ENCODE results near the gene C19orf33. TPM values are rescaled to one million over a fixed set of nuclear protein-coding genes. Genes with fewer than 3 reads are reported as not detected.

Gene C19orf33
- total RNA-seq, 1 experiment from 2014 or later = 100 TPM

- TSS peak; percentile 10 for BruUV-seq (replicated peaks)
- Histone ChIP-seq H4K20me1 (ENCODE audit: insufficient read depth) (no peaks in the 10 kb centered on the region), H3K9me3 (ENCODE audit: insufficient read depth, low read depth) (no peaks in the 10 kb centered on the region), H3K36me3 (ENCODE audit: low read depth) (no peaks in the 10 kb centered on the region), H3F3A (ENCODE audit: insufficient read depth, low read depth) (no peaks in the 10 kb centered on the region), H3K27me3 (ENCODE audit: insufficient read depth, low read depth) (no peaks in the 10 kb centered on the region), H3K4me3 (no peak overlapping the region), H3K4me2 (no peak overlapping the region), H3K27ac (no peak overlapping the region), H3K79me2 (ENCODE audit: low read depth) (no peaks in the 10 kb centered on the region), H3K9me2 (ENCODE audit: insufficient read depth) (no peaks in the 10 kb centered on the region), H2AFZ (no peak overlapping the region), H3K4me1 (replicated peaks; ENCODE audit: insufficient read depth) (no peaks in the 10 kb centered on the region)
- DNase-seq = no peak
- TF ChIP-seq EZH2 (IDR thresholded peaks at IDR 0.05; ENCODE audit: low read depth) (no peak), CTCF (conservative IDR thresholded peaks at IDR 0.05) (no peak)
- CTCF ChIA-PET = interaction anchor here (0.6 kb wide), 1 partner anchor 97 kb away, joined by 5 read pairs; no protein-coding TSS in a partner anchor
- POLR2A ChIA-PET (ENCODE audit: unreplicated experiment) = no interaction called here
- intact Hi-C loops (cut with micrococcal nuclease; ENCODE audit: unreplicated experiment) = no loop called here
Measured at GRCh38 chr19:38329651-38330050, 25.6 kb downstream of the C19orf33 start.

- Histone ChIP-seq H2AFZ (no peak overlapping the region), H3K9me2 (ENCODE audit: insufficient read depth) (no peaks in the 10 kb centered on the region), H4K20me1 (ENCODE audit: insufficient read depth) (no peaks in the 10 kb centered on the region), H3K9me3 (ENCODE audit: insufficient read depth, low read depth) (no peaks in the 10 kb centered on the region), H3K36me3 (ENCODE audit: low read depth) (no peaks in the 10 kb centered on the region), H3F3A (ENCODE audit: insufficient read depth, low read depth) (peaks cover 3% of the 10 kb centered on the region; the same call in 1 of the 2 replicates), H3K27me3 (ENCODE audit: insufficient read depth, low read depth) (no peaks in the 10 kb centered on the region), H3K79me2 (ENCODE audit: low read depth) (no peaks in the 10 kb centered on the region), H3K4me1 (replicated peaks; ENCODE audit: insufficient read depth) (no peaks in the 10 kb centered on the region), H3K4me3 (no peak overlapping the region), H3K4me2 (no peak overlapping the region), H3K27ac (no peak overlapping the region)
- TF ChIP-seq EZH2 (IDR thresholded peaks at IDR 0.05; ENCODE audit: low read depth) (no peak), CTCF (conservative IDR thresholded peaks at IDR 0.05) (no peak)
- no peak for DNase-seq
- POLR2A ChIA-PET (ENCODE audit: unreplicated experiment) = no interaction called here
- BruUV-seq (replicated peaks) = no TSS peak
- CTCF ChIA-PET = interaction anchor here (0.6 kb wide), 1 partner anchor 88 kb away, joined by 3 read pairs; no protein-coding TSS in a partner anchor
- intact Hi-C loops (cut with micrococcal nuclease; ENCODE audit: unreplicated experiment) = no loop called here
Measured at GRCh38 chr19:38331728-38332127, 27.7 kb downstream of the C19orf33 start.

GRCh38 chr19:38333245-38333644 lies 29.2 kb downstream of the C19orf33 start:
- BruUV-seq (replicated peaks) = no TSS peak

More at GRCh38 chr19:38333245-38333644, 29.2 kb downstream of the C19orf33 start:
- Histone ChIP-seq H2AFZ (no peak overlapping the region), H3K9me2 (ENCODE audit: insufficient read depth) (no peaks in the 10 kb centered on the region), H4K20me1 (ENCODE audit: insufficient read depth) (no peaks in the 10 kb centered on the region), H3K4me1 (replicated peaks; ENCODE audit: insufficient read depth) (peaks cover 5% of the 10 kb centered on the region), H3K79me2 (ENCODE audit: low read depth) (no peaks in the 10 kb centered on the region), H3K9me3 (ENCODE audit: insufficient read depth, low read depth) (no peaks in the 10 kb centered on the region), H3F3A (ENCODE audit: insufficient read depth, low read depth) (peaks cover 7% of the 10 kb centered on the region; the same call in 1 of the 2 replicates), H3K4me3 (no peak overlapping the region), H3K27me3 (ENCODE audit: insufficient read depth, low read depth) (no peaks in the 10 kb centered on the region), H3K4me2 (no peak overlapping the region), H3K27ac (no peak overlapping the region), H3K36me3 (ENCODE audit: low read depth) (no peaks in the 10 kb centered on the region)
- CTCF ChIA-PET = no interaction called here
- POLR2A ChIA-PET (ENCODE audit: unreplicated experiment) = no interaction called here
- DNase-seq = no peak
- intact Hi-C loops (cut with micrococcal nuclease; ENCODE audit: unreplicated experiment) = no loop called here
- TF ChIP-seq EZH2 (IDR thresholded peaks at IDR 0.05; ENCODE audit: low read depth) (no peak), CTCF (conservative IDR thresholded peaks at IDR 0.05) (no peak)
